Measurements from ENCODE around the gene TMEM79.
"Not testable (repeated sequence)": the region's sequence is repeated elsewhere in the genome, so short reads cannot be mapped to it uniquely, and the experiment has no call there.

TMEM79 gene

GRCh38 chr1:156316909-156317308, 32.8 kb downstream of the TMEM79 start:
- H3K4me3 ChIP-seq (ENCODE audit: low read length): no peak overlapping the region
- H3K36me3 ChIP-seq (ENCODE audit: control insufficient read depth, low read depth, low read length): peaks cover 91% of the 10 kb centered on the region
- H3K27ac ChIP-seq (ENCODE audit: low read length): no peak overlapping the region
- H3K9ac ChIP-seq (ENCODE audit: low read length): no peak overlapping the region
- H3K27me3 ChIP-seq (ENCODE audit: control insufficient read depth, insufficient read depth, low read length): no peaks in the 10 kb centered on the region
- no peaks in the 10 kb centered on the region for H3K9me3 ChIP-seq (ENCODE audit: control insufficient read depth, low read depth, low read length)
- H3K4me1 ChIP-seq (ENCODE audit: control insufficient read depth, low read depth, low read length): no peaks in the 10 kb centered on the region

DNA sequence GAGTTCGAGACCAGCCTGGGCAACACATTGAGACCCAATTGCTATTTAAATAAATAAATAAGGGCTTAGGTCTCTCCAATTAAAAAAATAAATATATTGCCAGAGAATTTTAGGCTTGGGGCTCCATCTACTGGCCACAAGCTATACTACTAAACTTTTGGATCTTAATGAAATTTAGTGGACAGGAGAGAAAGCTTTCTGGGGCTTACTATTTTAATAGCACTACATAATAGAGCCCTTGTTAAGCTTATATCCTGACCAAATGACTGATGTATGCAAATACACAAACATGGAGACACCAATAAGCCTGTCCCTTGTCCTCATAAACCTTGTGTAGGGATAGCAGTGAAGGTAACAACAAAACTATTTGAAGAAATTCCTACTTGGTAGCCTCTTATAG, 35.5 kb downstream of the TMEM79 start:
- Histone ChIP-seq H3K36me3 (ENCODE audit: control insufficient read depth, low read depth, low read length) (peaks cover 86% of the 10 kb centered on the region), H3K4me3 (ENCODE audit: low read length) (no peak overlapping the region), H3K27ac (ENCODE audit: low read length) (no peak overlapping the region), H3K9ac (ENCODE audit: low read length) (no peak overlapping the region), H3K9me3 (ENCODE audit: control insufficient read depth, low read depth, low read length) (no peaks in the 10 kb centered on the region), H3K4me1 (ENCODE audit: control insufficient read depth, low read depth, low read length) (no peaks in the 10 kb centered on the region), H3K27me3 (ENCODE audit: control insufficient read depth, insufficient read depth, low read length) (no peaks in the 10 kb centered on the region)

- Histone ChIP-seq H3K27me3 (ENCODE audit: control insufficient read depth, insufficient read depth, low read length) (no peaks in the 10 kb centered on the region), H3K4me3 (ENCODE audit: low read length) (no peak overlapping the region), H3K36me3 (ENCODE audit: control insufficient read depth, low read depth, low read length) (peaks cover 86% of the 10 kb centered on the region), H3K27ac (ENCODE audit: low read length) (no peak overlapping the region), H3K9ac (ENCODE audit: low read length) (no peak overlapping the region), H3K4me1 (ENCODE audit: control insufficient read depth, low read depth, low read length) (no peaks in the 10 kb centered on the region), H3K9me3 (ENCODE audit: control insufficient read depth, low read depth, low read length) (no peaks in the 10 kb centered on the region)
Observed at GRCh38 chr1:156320560-156320959, 36.4 kb downstream of the TMEM79 start.

DNA sequence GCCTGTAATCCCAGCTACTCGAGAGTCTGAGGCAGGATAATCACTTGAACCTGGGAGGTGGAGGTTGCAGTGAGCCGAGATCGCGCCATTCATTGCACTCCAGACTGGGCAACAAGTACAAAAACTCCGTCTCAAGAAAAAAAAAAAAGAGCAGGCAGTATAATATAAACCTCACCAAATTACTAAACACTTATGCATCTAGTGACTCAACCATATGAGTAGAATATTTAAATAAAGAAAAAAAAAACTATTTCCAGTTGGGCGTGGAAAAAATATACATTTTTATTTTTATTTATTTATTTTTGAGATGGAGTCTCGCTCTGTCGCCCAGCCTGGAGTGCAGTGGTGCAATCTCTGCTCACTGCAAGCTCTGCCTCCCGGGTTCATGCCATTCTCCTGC, 39.1 kb downstream of the TMEM79 start:
- H3K9me3 ChIP-seq (ENCODE audit: control insufficient read depth, low read depth, low read length); H3K27me3 ChIP-seq (ENCODE audit: control insufficient read depth, insufficient read depth, low read length); H3K9ac ChIP-seq (ENCODE audit: low read length); H3K27ac ChIP-seq (ENCODE audit: low read length); H3K4me3 ChIP-seq (ENCODE audit: low read length); H3K4me1 ChIP-seq (ENCODE audit: control insufficient read depth, low read depth, low read length): not testable (repeated sequence)
- H3K36me3 ChIP-seq (ENCODE audit: control insufficient read depth, low read depth, low read length): peaks cover 67% of the 10 kb centered on the region

DNA sequence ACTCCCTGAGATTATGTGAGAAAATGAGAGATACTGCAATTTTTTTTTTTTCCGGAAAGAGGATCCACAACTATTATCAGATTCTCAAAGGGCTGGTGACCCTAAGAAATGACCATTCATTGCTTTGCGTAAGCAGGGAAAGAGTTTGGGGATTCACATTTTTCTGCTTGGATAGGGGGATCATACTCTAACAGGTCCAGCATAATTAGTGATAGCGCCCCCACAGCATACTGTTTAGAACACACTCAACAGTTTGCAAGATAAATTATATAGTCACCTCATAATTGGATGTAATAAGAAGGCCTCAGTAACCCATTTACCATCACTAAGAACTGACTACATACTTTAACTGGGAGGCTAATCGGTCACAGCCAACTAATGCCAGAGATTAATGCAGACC, 52.1 kb downstream of the TMEM79 start:
- Histone ChIP-seq H3K27me3 (ENCODE audit: control insufficient read depth, insufficient read depth, low read length) (no peaks in the 10 kb centered on the region), H3K4me1 (ENCODE audit: control insufficient read depth, low read depth, low read length) (no peaks in the 10 kb centered on the region), H3K27ac (ENCODE audit: low read length) (no peak overlapping the region), H3K9ac (ENCODE audit: low read length) (no peak overlapping the region), H3K4me3 (ENCODE audit: low read length) (peak overlapping the region; percentile 99), H3K9me3 (ENCODE audit: control insufficient read depth, low read depth, low read length) (no peaks in the 10 kb centered on the region), H3K36me3 (ENCODE audit: control insufficient read depth, low read depth, low read length) (peaks cover 37% of the 10 kb centered on the region)

GRCh38 chr1:156337052-156337887, 53.1 kb downstream of the TMEM79 start:
- Histone ChIP-seq H3K27ac (ENCODE audit: low read length) (peak overlapping the region; percentile 80), H3K9me3 (ENCODE audit: control insufficient read depth, low read depth, low read length) (no peaks in the 10 kb centered on the region), H3K4me1 (ENCODE audit: control insufficient read depth, low read depth, low read length) (no peaks in the 10 kb centered on the region), H3K4me3 (ENCODE audit: low read length) (peak overlapping the region; percentile 99), H3K27me3 (ENCODE audit: control insufficient read depth, insufficient read depth, low read length) (no peaks in the 10 kb centered on the region), H3K36me3 (ENCODE audit: control insufficient read depth, low read depth, low read length) (peaks cover 32% of the 10 kb centered on the region), H3K9ac (ENCODE audit: low read length) (peak overlapping the region; percentile 93)

DNA sequence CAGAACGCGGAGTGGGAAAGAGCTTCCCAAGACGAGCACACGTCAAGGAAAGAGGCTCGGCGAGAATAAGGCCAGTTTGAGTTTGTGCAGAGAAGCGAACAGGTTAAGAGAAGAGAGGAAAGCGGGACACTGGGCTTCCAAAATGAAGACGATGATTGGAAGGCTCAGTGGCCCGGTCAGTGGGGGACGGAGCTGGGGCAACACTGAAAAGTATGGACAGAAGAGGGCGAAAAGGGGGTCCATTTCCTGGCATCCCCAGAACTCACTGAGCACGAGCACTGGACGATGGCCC, 53.7 kb downstream of the TMEM79 start:
- peak overlapping the region; percentile 93 for H3K9ac ChIP-seq (ENCODE audit: low read length)
- peak overlapping the region; percentile 80 for H3K27ac ChIP-seq (ENCODE audit: low read length)
- no peaks in the 10 kb centered on the region for H3K9me3 ChIP-seq (ENCODE audit: control insufficient read depth, low read depth, low read length)
- H3K36me3 ChIP-seq (ENCODE audit: control insufficient read depth, low read depth, low read length): peaks cover 27% of the 10 kb centered on the region
- H3K4me3 ChIP-seq (ENCODE audit: low read length): peak overlapping the region; percentile 99
- no peaks in the 10 kb centered on the region for H3K4me1 ChIP-seq (ENCODE audit: control insufficient read depth, low read depth, low read length)
- H3K27me3 ChIP-seq (ENCODE audit: control insufficient read depth, insufficient read depth, low read length): no peaks in the 10 kb centered on the region

GRCh38 chr1:156338180-156338976, 54.3 kb downstream of the TMEM79 start, which contains the start of the genes CCT3 and TSACC:
TSS of gene CCT3 (minus strand) at chr1:156338292. CDS start at chr1:156338184, 108 bp downstream.
TSS of gene TSACC (plus strand) at chr1:156338526. CDS start at chr1:156339758, 1,232 bp downstream.
- Histone ChIP-seq H3K4me3 (ENCODE audit: low read length) (peak within 1 kb of the TSS; percentile 99), H3K36me3 (ENCODE audit: control insufficient read depth, low read depth, low read length) (peaks cover 23% of the 10 kb centered on the region), H3K4me1 (ENCODE audit: control insufficient read depth, low read depth, low read length) (no peaks in the 10 kb centered on the region), H3K27ac (ENCODE audit: low read length) (peak within 1 kb of the TSS; percentile 89), H3K9ac (ENCODE audit: low read length) (peak within 1 kb of the TSS; percentile 93), H3K27me3 (ENCODE audit: control insufficient read depth, insufficient read depth, low read length) (no peaks in the 10 kb centered on the region), H3K9me3 (ENCODE audit: control insufficient read depth, low read depth, low read length) (no peaks in the 10 kb centered on the region)
